ENCODE results near the gene CERS3.

- TF ChIP-seq CTCF (conservative IDR thresholded peaks at IDR 0.05; ENCODE audit: low read depth, low read length) (no peak), EZH2 (IDR thresholded peaks at IDR 0.05; ENCODE audit: borderline replicate concordance, low read depth, low read length, poor library complexity, severe bottlenecking) (no peak)
These were observed 15.6 kb upstream of the CERS3 start for GRCh38 chr15:100544338-100544841.

All from A673 (cell line).